BE2C (cell line): ENCODE data around the gene FBXL14.

ENCODE experiments used
- DNase-seq: peaks from one replicate; pipeline ENCODE4 v3.0.0-alpha.2; 2020
- H3K27me3 ChIP-seq: fragments of 250-450 bp; sonication (Bioruptor Pico); 2 replicates; pipeline ENCODE4 v1.5.1; 2020; ENCODE audit warnings: mild to moderate bottlenecking
- H3K36me3 ChIP-seq: fragments of 250-450 bp; sonication (Bioruptor Pico); 2 replicates; pipeline ENCODE4 v1.5.1; 2020; ENCODE audit warnings: mild to moderate bottlenecking
- H3K4me1 ChIP-seq: fragments of 250-450 bp; sonication (Bioruptor Pico); 2 replicates; pipeline ENCODE4 v1.5.1; 2020
- H3K4me3 ChIP-seq: 2 replicates; pipeline ENCODE4 v1.5.1; 2011; ENCODE audit warnings: low read depth, low read length
- H3K9me3 ChIP-seq: fragments of 250-450 bp; sonication (Bioruptor Pico); 2 replicates; pipeline ENCODE4 v1.5.1; 2020
- TF ChIP-seq, protein P1 (sequence below): IDR thresholded peaks from 2 replicates; pipeline ENCODE4 v1.5.1; 2012; ENCODE audit warnings: mild to moderate bottlenecking, low read depth, low read length

The FBXL14 gene

DNA sequence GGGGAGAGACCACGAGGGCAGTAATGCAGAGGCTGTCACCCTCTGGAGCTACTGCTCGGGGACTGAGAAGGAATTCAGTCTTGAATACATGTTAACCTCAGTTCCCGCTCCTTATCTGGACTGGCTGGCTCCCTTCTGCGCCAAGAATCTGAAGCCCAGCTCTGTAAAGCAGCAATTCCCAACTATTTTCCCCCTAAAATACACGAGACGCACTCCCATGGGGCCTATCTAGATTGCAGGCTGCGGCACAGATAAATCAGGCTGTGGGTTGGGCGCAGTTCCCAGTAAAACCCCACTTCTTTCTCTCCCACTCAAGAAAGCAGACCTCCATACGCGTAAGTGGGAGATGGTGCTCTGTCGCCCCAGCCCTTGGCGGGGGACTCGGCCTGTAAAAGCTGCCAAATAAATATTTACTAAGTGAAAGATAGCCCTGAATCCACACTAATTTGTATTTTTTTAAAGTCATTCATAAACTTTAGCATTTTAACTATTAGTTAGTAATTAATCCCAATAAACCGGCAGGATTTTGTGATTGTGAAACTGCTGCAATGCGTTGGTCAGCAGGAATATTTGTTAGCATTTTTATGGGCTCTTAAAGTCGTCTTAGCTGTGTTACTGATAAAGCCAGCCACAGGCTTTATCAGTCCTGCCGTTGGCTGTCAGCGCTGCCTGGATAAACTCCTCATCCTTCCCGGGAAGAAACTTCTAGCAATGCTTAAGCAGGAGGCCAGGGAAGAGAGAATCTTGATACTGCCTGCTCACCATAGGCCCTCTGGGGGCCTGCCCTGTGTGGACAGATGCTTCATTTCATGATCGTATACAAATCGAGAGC is 17.8 kb downstream of the FBXL14 start:
- Histone ChIP-seq H3K4me1 (peaks cover 12% of the 10 kb centered on the region), H3K36me3 (no peaks in the 10 kb centered on the region), H3K27me3 (no peaks in the 10 kb centered on the region), H3K9me3 (no peaks in the 10 kb centered on the region), H3K4me3 (peak overlapping the region; percentile 49)
- TF ChIP-seq, protein P1, sequence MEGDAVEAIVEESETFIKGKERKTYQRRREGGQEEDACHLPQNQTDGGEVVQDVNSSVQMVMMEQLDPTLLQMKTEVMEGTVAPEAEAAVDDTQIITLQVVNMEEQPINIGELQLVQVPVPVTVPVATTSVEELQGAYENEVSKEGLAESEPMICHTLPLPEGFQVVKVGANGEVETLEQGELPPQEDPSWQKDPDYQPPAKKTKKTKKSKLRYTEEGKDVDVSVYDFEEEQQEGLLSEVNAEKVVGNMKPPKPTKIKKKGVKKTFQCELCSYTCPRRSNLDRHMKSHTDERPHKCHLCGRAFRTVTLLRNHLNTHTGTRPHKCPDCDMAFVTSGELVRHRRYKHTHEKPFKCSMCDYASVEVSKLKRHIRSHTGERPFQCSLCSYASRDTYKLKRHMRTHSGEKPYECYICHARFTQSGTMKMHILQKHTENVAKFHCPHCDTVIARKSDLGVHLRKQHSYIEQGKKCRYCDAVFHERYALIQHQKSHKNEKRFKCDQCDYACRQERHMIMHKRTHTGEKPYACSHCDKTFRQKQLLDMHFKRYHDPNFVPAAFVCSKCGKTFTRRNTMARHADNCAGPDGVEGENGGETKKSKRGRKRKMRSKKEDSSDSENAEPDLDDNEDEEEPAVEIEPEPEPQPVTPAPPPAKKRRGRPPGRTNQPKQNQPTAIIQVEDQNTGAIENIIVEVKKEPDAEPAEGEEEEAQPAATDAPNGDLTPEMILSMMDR, result no peak
- DNase-seq, result peak; percentile 28

DNA sequence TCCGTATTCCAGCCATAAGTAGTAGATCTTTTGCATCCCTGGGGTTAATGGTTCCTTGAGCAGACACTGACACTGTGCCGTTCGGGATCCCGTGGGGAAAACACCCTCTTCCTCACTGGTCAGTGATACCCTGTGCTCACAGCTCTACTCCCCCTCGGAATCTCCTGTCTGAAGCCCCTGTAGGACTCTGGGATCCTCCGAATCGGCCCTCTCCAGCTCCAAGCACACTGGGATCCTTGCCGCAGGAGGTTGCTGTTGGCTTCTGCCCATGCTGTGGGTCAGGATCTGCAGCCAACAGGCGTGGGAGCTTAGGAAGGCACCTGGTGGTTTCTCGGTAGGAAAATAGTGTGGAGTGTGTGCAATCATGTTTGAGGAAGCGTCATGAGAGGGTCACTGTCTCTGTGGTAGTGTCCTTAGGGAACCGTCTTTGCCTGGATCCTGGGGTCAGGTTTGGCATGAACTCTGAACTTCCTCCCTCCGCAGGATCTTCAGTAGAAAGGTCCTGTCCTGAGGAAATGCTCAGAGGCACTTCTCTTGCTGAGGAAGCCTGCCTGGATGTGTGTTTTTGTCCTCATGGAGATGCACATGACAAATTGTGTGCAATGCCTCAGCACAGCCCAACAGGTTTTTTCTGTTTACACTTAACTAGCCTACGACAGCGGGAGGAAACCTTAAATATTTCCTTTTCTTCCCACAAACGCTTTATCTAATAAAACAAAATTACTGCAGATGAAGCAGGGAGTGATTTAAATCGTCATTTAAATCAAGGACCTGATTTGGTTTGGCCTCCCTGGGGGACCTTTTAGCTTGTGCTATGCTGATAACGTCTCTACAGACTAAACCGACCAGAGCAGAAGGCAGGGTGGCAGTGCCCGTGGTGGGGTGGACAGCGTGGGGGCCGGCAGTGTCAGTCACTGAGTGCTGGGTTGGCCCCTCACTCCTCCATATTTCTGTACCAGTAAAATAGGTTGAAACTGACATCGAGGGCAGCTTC is 18.7 kb downstream of the FBXL14 start:
- H3K9me3 ChIP-seq, result no peaks in the 10 kb centered on the region
- peaks cover 12% of the 10 kb centered on the region for H3K4me1 ChIP-seq
- no peaks in the 10 kb centered on the region for H3K27me3 ChIP-seq
- no peaks in the 10 kb centered on the region for H3K36me3 ChIP-seq
- TF ChIP-seq, protein P1, result no peak
- peak overlapping the region; percentile 49 for H3K4me3 ChIP-seq
- DNase-seq, result peak; percentile 36

- peaks cover 12% of the 10 kb centered on the region for H3K4me1 ChIP-seq
- TF ChIP-seq, protein P1, result no peak
These were observed 19.5 kb downstream of the FBXL14 start for GRCh38 chr12:1574865-1575259.

DNA sequence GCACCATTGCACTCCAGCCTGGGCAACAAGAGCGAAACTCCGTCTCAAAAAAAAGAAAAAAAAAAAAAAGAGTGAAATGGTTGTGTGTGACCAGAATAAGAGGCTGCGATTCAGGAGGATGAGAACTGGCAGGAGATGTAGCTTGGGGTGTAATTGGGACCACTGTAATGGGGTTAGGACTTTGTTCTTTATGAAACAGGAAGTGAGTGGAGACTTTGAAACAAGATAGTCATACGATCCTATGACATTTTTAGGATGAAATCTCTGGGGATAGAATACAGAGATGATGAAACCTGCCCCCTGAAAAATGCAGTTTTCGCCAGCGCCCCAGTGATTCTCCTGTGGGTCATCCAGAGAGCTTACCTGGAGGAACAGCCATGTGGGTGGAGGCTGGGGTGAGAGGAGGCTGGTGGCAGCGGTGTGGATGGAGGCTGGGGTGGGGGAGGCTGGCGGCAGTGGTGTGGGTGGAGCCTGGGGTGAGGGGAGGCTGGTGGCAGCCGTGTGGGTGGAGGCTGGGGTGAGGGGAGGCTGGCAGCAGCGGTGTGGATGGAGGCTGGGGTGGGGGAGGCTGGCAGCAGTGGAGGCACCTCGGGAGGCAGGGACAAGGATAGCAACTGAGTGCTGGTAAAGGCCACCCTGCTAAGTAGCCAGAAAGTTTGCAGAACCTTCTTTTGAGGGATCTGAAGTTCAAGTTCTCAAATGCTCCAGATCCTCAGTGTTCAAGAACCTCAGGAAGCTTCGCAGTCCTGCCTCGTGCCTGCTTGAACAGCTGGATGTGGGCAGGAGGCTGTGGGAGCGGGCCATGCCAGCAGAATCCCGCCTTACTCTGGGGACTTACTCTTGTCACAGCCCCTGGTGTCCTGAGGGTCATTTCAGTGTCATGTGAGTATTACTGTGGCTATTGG is 20.2 kb downstream of the FBXL14 start:
- DNase-seq, result no peak
- Histone ChIP-seq H3K4me3 (no peak overlapping the region), H3K9me3 (no peaks in the 10 kb centered on the region), H3K36me3 (no peaks in the 10 kb centered on the region), H3K4me1 (peaks cover 12% of the 10 kb centered on the region), H3K27me3 (peaks cover 10% of the 10 kb centered on the region; the same call in 1 of the 2 replicates)
- TF ChIP-seq, protein P1, result no peak

More at GRCh38 chr12:1574865-1575259, 19.5 kb downstream of the FBXL14 start:
- Histone ChIP-seq H3K36me3 (no peaks in the 10 kb centered on the region), H3K4me3 (peak overlapping the region; percentile 49; the same call in 1 of the 2 replicates), H3K27me3 (peaks cover 6% of the 10 kb centered on the region; the same call in 1 of the 2 replicates), H3K9me3 (no peaks in the 10 kb centered on the region)
- DNase-seq, result no peak

GRCh38 chr12:1572731-1573130 is 21.6 kb downstream of the FBXL14 start:
- no peak for DNase-seq
- H3K36me3 ChIP-seq, result no peaks in the 10 kb centered on the region
- no peaks in the 10 kb centered on the region for H3K9me3 ChIP-seq
- TF ChIP-seq, protein P1, result no peak
- H3K27me3 ChIP-seq, result peaks cover 21% of the 10 kb centered on the region
- H3K4me3 ChIP-seq, result no peak overlapping the region
- H3K4me1 ChIP-seq, result peaks cover 12% of the 10 kb centered on the region
